ENCODE measurements around the gene AP2A2. TPM values are rescaled to one million over a fixed set of nuclear protein-coding genes. Genes with fewer than 3 reads are reported as not detected.

Gene AP2A2
- total RNA-seq, 1 donor from 2014 or later: 105 TPM

- H3K36me3 ChIP-seq (ENCODE audit: insufficient read depth, low read length): peaks cover 6% of the 10 kb centered on the region
Observed at GRCh38 chr11:987671-988070, 62.0 kb downstream of the AP2A2 start.

GRCh38 chr11:990101-990500 lies 64.4 kb downstream of the AP2A2 start:
- Histone ChIP-seq H3K36me3 (ENCODE audit: insufficient read depth, low read length) (peaks cover 3% of the 10 kb centered on the region), H3K9ac (ENCODE audit: low read length) (no peak overlapping the region)
- no peak for FAIRE-seq

More at GRCh38 chr11:987671-988070, 62.0 kb downstream of the AP2A2 start:
- no peak overlapping the region for H3K9ac ChIP-seq (ENCODE audit: low read length)
- no peak overlapping the region for H2AFZ ChIP-seq (ENCODE audit: low read depth, low read length)
- TF ChIP-seq CTCF (IDR thresholded peaks at IDR 0.05; ENCODE audit: insufficient read depth, low read depth, low read length): no peak
- TF ChIP-seq EZH2 (IDR thresholded peaks at IDR 0.05; ENCODE audit: insufficient read depth, low read length): no peak
- no peak overlapping the region for H3K4me3 ChIP-seq (ENCODE audit: insufficient read depth, low read depth, low read length)
- Mint-ChIP-seq H3K4me1 (ENCODE audit: low read depth, unreplicated experiment) (no peaks in the 10 kb centered on the region), H3K27me3 (ENCODE audit: low read depth, unreplicated experiment) (no peaks in the 10 kb centered on the region), H3K36me3 (ENCODE audit: low read depth, unreplicated experiment) (peaks cover 5% of the 10 kb centered on the region), H3K4me3 (ENCODE audit: unreplicated experiment) (no peak overlapping the region), H3K9me3 (ENCODE audit: unreplicated experiment) (no peaks in the 10 kb centered on the region), H3K27ac (ENCODE audit: unreplicated experiment) (no peak overlapping the region)
- no peaks in the 10 kb centered on the region for H3K27me3 ChIP-seq (ENCODE audit: insufficient read depth, low read length)
- no peak for DNase-seq (ENCODE audit: low read depth)
- H3K4me1 ChIP-seq (ENCODE audit: insufficient read depth, low read length): no peaks in the 10 kb centered on the region
- peaks cover 6% of the 10 kb centered on the region for H3K79me2 ChIP-seq (ENCODE audit: insufficient read depth, low read length)
- H4K20me1 ChIP-seq (ENCODE audit: insufficient read depth, low read length): peaks cover 47% of the 10 kb centered on the region
- FAIRE-seq: no peak
- no peak overlapping the region for H3K4me2 ChIP-seq (ENCODE audit: low read length)
- H3K9me3 ChIP-seq (ENCODE audit: insufficient read depth, low read depth, low read length): no peaks in the 10 kb centered on the region
- no peak overlapping the region for H3K27ac ChIP-seq (ENCODE audit: low read depth, low read length)

More at GRCh38 chr11:990101-990500, 64.4 kb downstream of the AP2A2 start:
- Histone ChIP-seq H3K9me3 (ENCODE audit: insufficient read depth, low read depth, low read length) (no peaks in the 10 kb centered on the region), H3K4me1 (ENCODE audit: insufficient read depth, low read length) (no peaks in the 10 kb centered on the region), H3K79me2 (ENCODE audit: insufficient read depth, low read length) (peaks cover 3% of the 10 kb centered on the region), H3K4me3 (ENCODE audit: insufficient read depth, low read depth, low read length) (no peak overlapping the region), H3K4me2 (ENCODE audit: low read length) (no peak overlapping the region), H2AFZ (ENCODE audit: low read depth, low read length) (no peak overlapping the region), H4K20me1 (ENCODE audit: insufficient read depth, low read length) (peaks cover 37% of the 10 kb centered on the region), H3K27ac (ENCODE audit: low read depth, low read length) (no peak overlapping the region), H3K27me3 (ENCODE audit: insufficient read depth, low read length) (no peaks in the 10 kb centered on the region)
- no peak for DNase-seq (ENCODE audit: low read depth)
- peaks cover 8% of the 10 kb centered on the region for H3K36me3 Mint-ChIP-seq (ENCODE audit: low read depth, unreplicated experiment)
- no peak overlapping the region for H3K4me3 Mint-ChIP-seq (ENCODE audit: unreplicated experiment)
- no peaks in the 10 kb centered on the region for H3K27me3 Mint-ChIP-seq (ENCODE audit: low read depth, unreplicated experiment)
- H3K9me3 Mint-ChIP-seq (ENCODE audit: unreplicated experiment): no peaks in the 10 kb centered on the region
- H3K4me1 Mint-ChIP-seq (ENCODE audit: low read depth, unreplicated experiment): no peaks in the 10 kb centered on the region
- TF ChIP-seq CTCF (IDR thresholded peaks at IDR 0.05; ENCODE audit: insufficient read depth, low read depth, low read length): no peak
- no peak for TF ChIP-seq EZH2 (IDR thresholded peaks at IDR 0.05; ENCODE audit: insufficient read depth, low read length)
- H3K27ac Mint-ChIP-seq (ENCODE audit: unreplicated experiment): no peak overlapping the region
